Stimulated activated CD4-positive, alpha-beta T cell treated with anti-CD3 and anti-CD28 coated beads, Interleukin-15, amount 100 ng/mL, for 24 hours (primary cell): ENCODE measurements around the gene EPB41L5.
"Not testable (repeated sequence)": the region's sequence is repeated elsewhere in the genome, so short reads cannot be mapped to it uniquely, and the experiment has no call there.

ENCODE experiments used
- DNase-seq: peaks from one replicate; pipeline ENCODE4 v3.0.0-alpha.2; 2020

Gene EPB41L5

DNA sequence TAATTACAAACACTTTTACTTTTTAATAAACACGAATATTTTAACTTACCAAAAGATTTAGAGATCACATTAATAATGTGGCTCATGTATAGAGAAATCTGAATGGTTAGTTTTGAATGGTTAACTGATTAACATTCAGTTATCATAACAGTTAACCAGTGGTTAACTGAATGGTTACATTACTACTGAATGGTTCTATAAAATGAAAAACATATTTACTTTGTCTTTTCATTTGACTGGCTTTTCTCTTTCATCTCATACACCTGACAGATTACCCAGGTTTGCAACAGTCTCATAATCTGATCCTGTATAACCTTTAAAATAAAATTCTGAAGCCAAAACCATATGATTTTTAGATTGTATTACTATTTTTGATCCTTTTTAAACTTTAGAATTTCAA lies 91.9 kb downstream of the EPB41L5 start:
- no peak for DNase-seq

DNA sequence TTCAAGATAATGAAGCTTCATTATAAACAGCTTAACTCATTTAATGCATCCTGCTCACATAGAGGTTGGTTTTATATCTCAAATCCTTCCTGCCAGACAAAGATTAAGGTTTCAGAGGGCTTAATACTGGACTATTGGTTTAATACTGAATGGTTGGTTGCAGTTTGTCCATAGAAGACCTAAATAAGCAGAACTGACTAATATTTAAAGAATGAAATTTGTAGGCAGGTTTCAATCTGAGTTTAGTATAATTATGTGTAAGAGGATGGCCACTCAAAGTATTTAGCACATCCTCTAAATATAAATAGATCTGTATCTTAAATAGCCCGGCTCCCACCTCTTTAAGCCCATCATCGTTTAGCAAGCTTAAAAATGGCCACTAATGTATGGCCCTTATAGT lies 92.5 kb downstream of the EPB41L5 start:
- no peak for DNase-seq

DNA sequence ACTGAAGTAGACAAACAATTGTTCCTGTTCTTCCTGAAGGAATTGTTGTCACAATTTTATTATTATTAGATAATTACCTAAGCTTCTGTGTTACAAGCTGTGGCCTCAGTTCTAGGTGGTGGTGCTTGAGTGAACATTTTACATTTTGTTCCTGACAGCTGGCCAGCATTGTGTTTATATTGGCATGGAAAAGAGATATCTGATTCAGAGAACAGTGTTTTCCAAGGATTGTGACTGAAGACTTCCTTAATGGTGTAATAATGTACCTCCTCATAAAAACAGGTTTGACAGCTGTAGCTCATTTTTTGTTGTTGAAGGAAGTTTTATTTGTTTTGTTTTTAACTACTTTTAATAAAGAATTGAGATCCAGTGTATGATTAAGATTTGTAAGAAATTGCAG lies 95.2 kb downstream of the EPB41L5 start:
- DNase-seq = no peak

DNA sequence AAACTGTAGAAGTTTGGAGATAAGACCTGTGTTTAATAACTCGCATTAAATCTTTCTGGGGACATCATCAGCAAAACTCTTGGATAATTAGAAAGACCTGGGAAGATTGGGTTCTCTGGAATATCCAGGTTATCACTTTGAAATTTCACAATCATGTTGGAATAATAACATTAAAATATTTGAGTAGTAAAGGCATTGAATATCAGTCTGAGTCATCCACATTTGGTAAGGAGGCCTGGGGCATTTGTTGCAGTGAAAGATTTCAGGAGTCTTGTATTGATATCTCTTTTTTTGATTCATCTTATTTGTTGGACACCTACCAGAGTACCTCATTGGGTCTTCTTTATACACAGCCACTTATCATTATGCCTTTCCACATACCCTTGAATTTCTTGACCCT lies 95.9 kb downstream of the EPB41L5 start:
- no peak for DNase-seq

DNA sequence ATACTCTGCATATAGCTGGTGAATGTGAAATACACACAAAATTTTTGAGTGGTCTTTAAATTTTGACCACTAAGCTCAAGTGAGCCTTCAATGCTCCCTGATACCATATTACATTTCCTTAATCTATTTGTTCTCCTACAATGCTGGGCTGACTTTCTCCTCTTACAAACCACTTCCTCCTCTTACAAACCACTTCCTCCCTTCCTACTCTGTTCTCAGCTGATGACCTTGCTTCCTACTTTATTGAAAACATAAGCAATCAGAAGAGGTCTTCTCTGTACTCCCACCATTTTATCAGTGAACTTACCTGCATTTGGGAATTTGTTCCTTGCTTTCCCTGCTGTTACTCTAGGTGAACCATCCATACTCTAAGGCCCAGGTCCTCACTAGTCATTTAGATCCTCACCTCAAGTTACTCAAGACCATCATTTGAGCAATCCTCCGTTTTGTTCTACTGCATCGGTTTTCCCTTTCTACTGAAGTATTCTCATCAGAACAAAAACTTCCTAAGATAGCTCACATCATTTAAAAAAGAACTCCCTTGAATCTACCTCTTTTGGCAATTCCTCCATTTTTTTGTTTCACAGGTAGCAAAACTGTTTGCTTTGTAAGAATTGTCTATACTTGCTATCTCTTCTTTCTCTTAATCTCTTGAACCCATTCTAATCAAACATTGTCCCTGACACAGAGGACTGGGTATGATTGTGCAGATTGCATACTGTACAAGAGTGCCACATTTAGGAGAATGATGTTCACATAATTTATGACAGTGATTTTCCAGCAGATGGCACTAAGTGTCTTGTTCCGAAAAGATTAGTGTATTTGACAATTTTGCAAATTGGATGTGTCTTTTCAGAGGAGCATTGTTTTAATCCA lies 96.5 kb downstream of the EPB41L5 start:
- DNase-seq = no peak

DNA sequence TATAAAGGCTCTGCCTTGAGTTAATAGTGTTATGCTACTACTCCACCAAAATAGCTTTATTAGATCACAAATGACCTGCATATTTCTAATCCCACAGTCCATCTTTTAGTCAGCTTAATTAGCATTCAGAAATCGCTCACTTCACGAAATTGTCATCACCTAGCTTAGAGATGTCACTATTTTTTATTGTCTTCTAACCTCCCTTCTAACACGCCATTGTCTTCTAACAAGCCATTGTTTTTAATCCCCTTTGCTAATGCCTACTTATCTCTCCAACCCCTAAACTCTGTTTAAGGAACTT lies 97.1 kb downstream of the EPB41L5 start:
- no peak for DNase-seq

DNA sequence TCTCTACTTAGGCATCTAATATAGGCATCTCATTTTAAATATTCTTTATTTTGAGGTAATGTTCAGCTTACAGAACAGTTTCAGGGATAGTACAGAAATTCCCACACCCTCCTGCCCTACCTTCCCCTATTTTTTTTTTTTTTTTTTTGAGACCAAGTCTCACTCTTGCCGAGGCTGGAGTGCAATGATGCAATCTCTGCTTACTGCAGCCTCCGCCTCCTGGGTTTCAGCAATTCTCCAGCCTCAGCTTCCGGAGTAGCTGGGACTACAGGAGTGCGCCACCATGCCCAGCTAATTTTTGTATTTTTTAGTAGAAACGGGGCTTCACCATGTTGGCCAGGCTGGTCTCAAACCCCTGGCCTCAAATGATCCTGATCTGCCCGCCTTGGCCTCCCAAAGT lies 97.6 kb downstream of the EPB41L5 start:
- no peak for DNase-seq

DNA sequence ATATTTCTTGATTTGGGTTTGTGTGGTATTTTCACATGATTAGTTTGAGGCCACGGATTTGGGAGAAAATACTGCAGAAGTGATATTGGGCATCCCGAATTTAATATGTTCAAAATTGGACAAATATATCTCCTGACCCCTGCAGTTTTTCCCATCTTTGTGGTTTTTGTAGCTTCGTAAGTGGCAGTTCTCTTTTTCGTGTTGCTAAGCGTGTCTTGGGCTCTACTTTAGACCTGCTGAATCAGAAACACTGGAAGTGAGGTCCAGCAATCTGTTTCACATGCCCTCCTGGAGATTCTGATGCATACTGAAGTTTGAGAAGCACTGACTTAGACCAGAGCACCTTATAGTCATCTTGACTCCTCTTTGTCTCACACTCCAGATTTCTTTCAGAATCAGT lies 98.3 kb downstream of the EPB41L5 start:
- DNase-seq = no peak

DNA sequence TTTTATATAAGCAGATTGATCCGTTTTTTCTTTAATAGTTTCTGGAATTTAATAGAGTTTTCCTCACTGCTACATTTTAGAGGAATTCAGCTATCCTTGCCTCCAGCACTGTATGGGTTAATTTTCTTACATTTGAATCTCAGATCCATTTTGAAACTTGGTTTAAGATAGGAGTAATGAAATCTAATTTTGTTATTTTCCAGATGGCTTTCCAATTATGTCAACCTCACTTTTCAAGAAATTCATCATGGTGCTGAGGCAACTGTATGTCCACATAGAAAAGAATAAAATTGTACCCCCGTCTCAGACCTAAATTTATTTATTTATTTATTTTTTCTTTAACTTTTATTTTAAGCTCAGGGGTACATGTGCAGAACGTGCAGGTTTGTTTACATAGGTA lies 105.1 kb downstream of the EPB41L5 start:
- DNase-seq = no peak

DNA sequence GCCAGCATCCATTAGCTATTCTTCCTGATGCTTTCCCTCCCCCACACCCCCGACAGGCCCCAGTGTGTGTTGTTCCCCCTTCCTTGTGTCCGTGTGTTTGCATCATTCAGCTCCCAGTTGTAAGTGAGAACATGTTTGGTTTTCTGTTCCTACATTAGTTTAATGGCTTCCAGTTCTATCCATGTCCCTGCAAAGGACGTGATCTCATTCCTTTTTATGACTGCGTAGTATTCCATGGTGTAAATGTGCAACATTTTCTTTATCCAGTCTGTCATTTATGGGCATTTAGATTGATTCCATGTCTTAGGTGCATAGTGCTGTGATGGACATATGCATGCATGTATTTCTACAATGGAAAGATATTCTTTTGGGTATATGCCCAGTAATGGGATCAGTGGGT lies 105.6 kb downstream of the EPB41L5 start:
- no peak for DNase-seq

DNA sequence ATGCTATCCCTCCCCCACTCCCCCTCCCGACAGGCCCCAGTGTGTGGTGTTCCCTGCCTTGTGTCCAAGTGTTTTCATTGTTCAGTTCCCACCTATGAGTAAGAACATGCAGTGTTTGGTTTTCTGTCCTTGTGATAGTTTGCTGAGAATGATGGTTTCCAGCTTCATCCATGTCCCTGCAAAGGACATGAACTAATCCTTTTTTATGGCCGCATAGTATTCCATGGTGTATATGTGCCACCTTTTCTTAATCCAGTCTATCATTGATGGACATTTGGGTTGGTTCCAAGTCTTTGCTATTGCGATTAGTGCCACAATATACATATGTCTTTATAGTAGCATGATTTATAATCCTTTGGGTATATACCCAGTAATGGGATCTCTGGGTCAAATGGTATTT lies 108.5 kb downstream of the EPB41L5 start:
- not testable (repeated sequence) for DNase-seq

DNA sequence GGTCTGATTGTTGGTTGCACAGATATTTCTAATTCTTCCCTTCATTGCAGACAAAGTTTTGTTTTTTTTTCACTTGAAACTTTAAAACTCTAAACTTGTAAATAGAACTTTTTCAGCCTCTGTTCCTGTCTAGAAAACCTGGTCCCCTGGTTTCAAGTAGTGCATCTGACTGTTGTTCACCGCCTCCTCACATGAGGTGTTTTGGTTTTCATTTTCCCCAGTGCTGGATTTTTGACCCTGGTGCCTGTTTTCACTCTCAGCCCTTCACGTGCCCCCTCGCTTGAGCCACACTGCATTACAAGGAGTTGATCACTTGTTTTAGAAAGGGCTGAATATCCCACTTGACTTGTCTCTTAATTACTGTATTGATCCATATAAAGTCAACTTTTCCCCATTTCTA lies 110.2 kb downstream of the EPB41L5 start:
- DNase-seq = no peak

DNA sequence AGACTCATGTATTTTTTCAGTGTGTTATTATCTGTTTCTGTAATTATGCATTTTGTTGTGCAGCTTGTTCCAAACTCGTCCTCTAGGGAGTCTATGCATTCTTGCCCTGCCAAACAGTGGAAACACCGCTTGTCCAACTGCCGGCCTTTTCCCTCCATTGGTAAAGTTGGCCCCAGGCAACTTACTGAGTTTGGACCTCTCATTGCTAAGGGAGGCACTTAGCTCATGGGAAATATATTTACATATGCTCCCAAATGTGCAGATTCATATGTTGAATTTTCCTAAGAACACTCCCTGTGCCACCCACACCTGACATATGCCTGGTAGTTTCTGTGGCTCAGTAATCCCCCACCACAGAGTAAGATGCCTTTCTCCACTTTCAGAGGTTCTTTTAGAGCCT lies 112.3 kb downstream of the EPB41L5 start:
- no peak for DNase-seq

DNA sequence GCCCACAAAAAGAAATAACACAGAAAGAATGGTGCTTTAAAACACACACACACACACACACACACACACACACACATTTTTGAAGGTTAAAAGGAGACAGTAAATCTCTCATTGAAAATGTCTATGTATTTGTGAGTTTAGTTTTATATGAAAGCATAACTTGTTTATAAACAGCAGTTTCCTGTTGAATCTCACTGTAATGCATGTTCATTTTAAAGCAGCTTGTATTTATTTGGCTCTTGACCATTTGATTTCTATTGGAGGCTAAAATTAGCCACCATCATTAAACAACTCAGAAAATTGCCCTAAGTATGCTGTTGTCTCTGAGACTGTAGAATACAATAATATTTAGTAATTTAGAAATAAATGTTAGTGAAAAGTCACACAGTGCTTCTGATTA lies 115.3 kb downstream of the EPB41L5 start:
- DNase-seq = no peak

DNA sequence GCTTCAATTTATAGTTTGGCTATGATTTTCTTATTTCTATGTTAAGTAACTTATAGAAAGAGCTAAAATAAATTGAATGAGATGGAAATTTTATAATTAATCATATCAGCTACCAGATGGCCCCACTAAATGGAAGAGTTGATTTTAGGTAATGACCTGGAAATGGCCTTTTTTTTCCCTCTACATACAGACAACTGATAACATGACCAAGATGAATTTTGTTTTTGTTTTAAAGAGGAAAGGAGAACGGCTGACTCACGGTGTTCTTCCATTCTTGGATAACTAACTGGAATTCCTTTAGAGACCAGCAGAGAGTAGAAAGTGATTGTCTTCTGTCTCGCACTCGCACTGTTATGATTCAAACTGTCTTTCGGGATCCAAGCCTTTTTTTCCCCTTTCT lies 119.3 kb downstream of the EPB41L5 start:
- no peak for DNase-seq

DNA sequence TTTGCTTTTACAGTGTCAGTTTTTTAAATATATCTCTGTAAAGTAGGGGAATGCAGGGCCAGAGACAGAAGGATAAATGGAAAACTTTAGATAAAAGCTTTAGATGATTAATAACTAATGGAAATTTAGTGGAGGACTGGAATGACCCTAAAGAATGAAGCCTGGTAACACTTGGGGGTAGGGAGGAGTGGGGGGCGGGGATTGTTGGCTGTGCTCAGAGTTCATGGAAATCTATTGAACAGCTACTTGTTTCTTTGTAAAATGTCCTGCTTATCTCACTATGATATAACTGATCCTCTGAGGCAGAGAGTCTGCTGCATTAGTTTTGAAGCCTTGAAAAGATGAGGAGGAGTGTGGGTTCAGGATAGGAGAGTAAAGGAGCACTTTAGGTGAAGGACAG lies 119.8 kb downstream of the EPB41L5 start:
- DNase-seq = no peak

DNA sequence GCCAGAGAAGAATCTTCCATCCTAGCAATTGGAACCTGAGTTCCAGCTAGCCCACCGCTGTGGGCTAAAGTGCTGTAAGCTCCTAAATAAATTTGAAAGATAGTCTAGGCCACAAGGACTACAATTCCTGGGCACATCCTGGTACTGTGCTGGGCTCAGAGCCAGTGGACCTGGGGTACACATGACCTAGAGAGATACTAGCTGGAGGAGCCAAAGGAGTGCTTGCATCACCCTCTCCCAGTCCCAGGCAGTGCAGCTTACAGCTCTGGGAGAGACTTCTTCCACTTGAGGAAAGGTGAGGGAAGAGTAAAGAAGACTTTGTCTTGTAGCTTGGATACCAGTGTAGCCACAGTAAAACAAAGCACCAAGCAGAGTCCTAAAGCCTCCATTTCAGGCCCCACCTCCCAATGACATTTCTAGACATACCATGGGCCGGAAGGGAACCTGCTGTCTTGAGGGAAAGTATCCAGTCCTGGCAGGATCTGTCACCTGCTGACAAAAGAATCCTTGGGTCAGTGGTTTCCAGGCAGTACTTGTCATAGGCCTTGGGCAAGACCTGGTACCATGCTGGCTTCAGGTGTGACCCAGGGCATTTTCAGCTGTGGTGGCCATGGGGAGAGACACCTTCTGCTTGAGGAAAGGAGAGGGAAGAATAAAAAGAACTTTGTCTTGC lies 120.8 kb downstream of the EPB41L5 start:
- no peak for DNase-seq

DNA sequence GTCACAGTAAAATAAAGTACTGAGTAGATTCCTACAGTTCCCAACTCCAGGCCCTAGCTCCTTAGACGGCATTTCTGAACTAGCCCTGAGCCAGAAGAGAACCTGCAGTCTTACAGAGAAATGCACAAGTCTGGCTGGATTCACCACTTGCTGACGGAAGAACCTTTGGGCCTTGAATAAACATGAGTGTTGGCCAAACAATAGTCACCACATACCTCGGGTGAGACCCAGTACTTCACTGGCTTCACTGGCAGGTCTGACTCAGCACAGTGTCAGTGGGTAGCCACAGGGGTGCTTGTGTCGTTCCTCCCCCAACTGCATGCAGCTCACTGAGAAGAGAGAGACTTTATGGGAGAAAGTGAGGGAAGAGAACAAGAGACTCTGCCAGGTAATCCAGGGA lies 121.4 kb downstream of the EPB41L5 start:
- no peak for DNase-seq

DNA sequence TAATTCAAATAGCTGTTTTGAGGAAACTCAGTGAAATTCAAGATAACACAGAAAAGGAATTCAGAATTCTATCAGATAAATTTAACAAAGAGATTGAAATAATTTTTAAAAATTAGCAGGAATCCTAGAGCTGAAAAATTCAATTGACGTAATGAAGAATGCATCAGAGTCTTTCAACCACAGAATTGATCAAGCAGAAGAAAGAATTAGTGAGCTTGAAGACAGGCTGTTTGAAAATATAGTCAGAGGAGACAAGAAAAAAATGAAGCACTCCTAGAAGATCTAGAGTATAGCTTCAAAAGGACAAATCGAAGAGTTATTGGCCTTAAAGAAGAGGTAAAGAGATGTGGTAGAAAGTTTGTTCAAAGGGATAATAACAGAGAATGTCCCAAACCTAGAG lies 122.1 kb downstream of the EPB41L5 start:
- not testable (repeated sequence) for DNase-seq

DNA sequence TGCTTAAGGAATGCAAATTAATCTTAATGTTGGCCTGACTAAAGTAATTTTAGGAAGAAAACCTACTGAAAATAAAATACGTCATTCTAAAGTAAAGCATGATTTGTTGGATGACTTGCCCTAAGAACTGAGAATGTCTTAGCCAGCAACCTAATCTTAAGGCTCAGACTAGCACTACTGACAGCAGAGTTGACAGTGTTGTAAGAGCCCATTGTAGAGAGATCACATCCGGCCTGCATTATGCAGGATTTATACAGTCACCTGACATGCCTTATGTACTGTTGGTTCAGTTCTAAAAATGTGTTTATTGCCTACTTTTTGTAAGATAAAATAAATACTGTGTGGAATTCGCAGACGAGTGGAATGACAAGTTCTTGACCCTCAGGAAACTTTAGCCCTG lies 128.0 kb downstream of the EPB41L5 start:
- DNase-seq = no peak

DNA sequence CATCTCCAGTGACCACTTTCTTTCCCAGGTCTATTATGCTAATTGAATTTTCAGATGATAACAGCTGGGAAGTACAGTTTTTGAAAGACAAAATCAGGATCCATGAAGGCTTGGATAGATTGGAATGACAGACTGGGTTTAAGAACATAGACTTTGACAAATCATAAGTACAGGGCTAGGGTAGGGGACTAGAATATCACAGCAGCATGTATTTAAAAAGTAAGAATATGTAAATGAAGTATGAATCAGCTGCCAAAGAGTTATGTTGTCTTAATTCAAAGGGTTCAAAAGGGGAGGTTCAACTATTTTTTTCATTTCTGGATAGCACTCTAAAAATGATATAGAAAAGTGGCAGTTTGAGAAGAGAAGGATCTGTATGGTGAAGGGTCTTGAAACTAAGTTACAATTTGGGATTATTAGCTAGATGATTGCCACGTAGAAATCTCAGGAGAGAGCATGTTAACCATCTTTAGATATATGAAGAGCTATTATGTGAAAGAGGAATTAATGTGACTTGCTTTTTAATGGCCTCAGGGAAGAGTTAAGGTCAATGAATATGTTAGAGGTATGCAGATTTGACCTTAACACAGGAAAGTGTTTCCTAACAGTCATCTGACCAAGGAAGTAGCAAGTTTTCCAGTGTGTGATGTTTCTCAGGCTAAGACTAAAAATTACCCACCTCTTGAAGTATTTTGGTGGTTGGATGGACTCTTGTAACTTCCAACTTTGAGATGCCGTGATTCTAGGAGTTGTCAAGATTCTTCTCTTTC lies 128.6 kb downstream of the EPB41L5 start:
- no peak for DNase-seq

DNA sequence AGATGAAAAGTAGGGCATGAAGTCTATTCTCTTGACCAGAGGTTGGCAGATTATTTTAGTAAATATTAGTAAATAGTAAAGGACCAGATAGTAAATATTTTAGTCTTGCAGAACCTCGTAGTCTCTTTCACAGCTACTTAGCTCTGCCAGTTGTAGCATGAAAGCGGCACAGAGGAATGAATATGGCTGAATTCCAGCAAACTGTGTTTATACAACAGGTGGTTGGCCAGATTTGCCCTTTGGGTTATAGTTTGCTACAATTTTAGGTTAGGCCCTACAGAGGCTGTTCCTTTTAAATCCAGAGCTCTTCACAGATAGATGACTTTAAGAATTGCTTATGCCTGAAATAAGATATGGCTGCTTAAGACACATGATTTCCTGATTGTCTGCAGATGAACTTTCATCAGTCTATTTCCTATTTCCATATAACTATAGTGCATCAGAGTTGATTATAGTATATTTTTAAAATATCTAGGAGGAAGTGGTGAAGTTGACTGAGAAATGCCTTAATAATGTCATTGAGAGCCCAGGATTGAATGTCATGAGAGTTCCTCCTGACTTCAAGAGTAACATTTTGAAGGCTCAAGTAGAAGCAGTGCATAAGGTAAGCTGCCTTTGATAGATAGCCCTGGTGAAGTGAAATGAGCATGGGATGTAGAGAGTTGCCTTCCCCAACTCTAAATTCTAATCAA lies 129.8 kb downstream of the EPB41L5 start:
- DNase-seq = no peak

DNA sequence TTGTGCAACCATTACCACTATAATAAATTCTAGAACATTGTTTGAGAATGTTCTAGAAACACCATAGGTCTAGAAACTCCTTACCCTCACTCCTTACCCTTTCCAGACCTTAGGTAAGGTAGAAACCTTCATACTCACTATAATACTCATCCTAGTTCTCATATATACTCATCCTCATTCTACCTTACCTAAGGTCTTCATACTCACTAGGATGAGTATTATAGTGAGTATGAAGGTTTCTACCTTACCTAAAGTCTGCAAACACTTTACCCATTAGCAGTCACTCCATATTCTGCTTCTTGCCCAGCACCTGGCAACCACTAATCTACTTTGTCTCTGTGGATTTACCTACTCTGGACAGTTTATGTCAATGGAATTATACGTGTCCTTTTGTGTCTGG lies 135.4 kb downstream of the EPB41L5 start:
- no peak for DNase-seq

DNA sequence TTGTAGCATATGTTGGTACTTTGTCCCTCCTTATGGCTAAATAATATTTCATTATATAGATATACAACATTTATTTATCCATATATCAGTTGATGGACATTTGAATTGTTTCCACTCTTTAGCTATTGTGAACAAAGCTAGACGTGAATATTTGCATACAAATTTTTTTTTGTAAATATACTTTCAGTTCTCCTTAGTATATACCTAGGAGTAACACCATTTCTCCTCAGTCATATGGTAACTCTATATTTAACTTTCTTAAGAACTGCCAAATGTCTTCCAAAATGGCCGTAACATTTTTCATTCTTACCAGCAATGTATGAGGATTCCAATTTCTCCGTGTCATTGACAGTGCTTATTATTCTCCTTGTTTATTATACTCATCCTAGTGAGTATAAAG lies 135.8 kb downstream of the EPB41L5 start:
- no peak for DNase-seq
